WI38 (cell line): ENCODE data around the gene ZNF764.

Experiments
- H3K4me3 ChIP-seq: 2 replicates; pipeline ENCODE4 v1.5.1; 2011; ENCODE audit warnings: low read depth, mild to moderate bottlenecking, control low read depth, low read length
- CTCF ChIP-seq: IDR thresholded peaks from 2 replicates; pipeline ENCODE4 v1.5.1; 2012; ENCODE audit warnings: low read depth, mild to moderate bottlenecking, control low read depth, low read length

Gene ZNF764

GRCh38 chr16:30565526-30565925 is 7.4 kb upstream of the ZNF764 start:
- no peak overlapping the region for H3K4me3 ChIP-seq
- TF ChIP-seq CTCF: no peak

- no peak for TF ChIP-seq CTCF
- H3K4me3 ChIP-seq: no peak overlapping the region
Observed at GRCh38 chr16:30562021-30562420, 3.8 kb upstream of the ZNF764 start.

- TF ChIP-seq CTCF: no peak
- no peak overlapping the region for H3K4me3 ChIP-seq
Observed at GRCh38 chr16:30561089-30561816, 3.1 kb upstream of the ZNF764 start.

- H3K4me3 ChIP-seq: no peak overlapping the region
- no peak for TF ChIP-seq CTCF
Observed at GRCh38 chr16:30559690-30560089, 1.5 kb upstream of the ZNF764 start.

- H3K4me3 ChIP-seq: peak overlapping the region; percentile 83
- no peak for TF ChIP-seq CTCF
Observed at GRCh38 chr16:30558789-30559377, 709 bp upstream of the ZNF764 start.

- no peak for TF ChIP-seq CTCF
- H3K4me3 ChIP-seq: peak overlapping the region; percentile 83
Observed at GRCh38 chr16:30557707-30557956, 542 bp downstream of the ZNF764 start.

- H3K4me3 ChIP-seq: no peak overlapping the region
- TF ChIP-seq CTCF: no peak
Observed at GRCh38 chr16:30556125-30556473, 2.1 kb downstream of the ZNF764 start.
